HG03175 (cell line): ENCODE measurements around the gene HYOU1.
"Not testable (repeated sequence)": the region's sequence is repeated elsewhere in the genome, so short reads cannot be mapped to it uniquely, and the experiment has no call there.

ENCODE experiments used
- ATAC-seq: cut with Tn5 transposase; IDR thresholded peaks from one replicate; pipeline ENCODE4 v1.9.1; 2021; ENCODE audit warnings: mild to moderate bottlenecking, moderate library complexity; ENCODE audit not compliant: unreplicated experiment

Gene HYOU1, protein sequence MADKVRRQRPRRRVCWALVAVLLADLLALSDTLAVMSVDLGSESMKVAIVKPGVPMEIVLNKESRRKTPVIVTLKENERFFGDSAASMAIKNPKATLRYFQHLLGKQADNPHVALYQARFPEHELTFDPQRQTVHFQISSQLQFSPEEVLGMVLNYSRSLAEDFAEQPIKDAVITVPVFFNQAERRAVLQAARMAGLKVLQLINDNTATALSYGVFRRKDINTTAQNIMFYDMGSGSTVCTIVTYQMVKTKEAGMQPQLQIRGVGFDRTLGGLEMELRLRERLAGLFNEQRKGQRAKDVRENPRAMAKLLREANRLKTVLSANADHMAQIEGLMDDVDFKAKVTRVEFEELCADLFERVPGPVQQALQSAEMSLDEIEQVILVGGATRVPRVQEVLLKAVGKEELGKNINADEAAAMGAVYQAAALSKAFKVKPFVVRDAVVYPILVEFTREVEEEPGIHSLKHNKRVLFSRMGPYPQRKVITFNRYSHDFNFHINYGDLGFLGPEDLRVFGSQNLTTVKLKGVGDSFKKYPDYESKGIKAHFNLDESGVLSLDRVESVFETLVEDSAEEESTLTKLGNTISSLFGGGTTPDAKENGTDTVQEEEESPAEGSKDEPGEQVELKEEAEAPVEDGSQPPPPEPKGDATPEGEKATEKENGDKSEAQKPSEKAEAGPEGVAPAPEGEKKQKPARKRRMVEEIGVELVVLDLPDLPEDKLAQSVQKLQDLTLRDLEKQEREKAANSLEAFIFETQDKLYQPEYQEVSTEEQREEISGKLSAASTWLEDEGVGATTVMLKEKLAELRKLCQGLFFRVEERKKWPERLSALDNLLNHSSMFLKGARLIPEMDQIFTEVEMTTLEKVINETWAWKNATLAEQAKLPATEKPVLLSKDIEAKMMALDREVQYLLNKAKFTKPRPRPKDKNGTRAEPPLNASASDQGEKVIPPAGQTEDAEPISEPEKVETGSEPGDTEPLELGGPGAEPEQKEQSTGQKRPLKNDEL

DNA sequence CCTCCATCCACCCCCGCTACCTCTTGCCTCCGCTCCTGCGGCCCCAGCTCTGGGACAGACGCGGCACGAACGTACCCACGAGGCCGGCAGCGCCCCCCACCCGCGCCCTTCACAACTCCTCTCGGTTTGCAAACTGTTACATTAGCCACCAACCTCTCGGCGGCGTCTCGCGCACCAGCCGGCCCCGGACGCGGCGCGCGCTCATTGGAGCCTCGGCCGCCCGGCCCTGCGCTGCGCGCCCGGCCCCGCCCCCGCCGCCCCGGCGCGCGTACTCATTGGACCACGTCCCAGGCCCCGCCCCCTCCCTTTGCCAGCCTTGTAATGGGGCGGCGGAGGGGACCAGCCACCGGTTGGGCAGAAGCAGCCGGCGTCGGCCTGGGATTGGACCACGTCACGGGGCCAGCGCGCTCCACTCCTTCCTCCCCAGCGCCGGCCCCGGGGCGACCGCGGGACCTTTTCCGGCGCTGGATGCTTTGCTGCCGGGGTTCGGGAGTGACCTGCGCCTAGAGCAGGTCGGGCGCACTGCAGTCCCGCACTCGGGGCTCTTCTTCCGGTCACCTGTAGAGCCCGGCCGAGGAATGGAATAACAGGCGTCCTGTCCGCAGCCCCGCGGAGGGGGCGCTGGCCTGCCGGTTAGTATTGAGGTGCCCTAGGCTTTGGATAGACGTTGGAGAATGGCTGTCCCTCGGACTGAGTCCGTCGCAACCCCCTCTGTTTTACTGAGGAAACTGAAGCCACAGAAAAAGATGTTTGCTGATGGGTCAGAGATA is at the start of gene HYOU1:
HYOU1 (minus strand) TSS at position 206 of the 770 bp plus-strand sequence. CDS start 1,045 bp downstream, outside the sequence.
- peak; percentile 89 for ATAC-seq

DNA sequence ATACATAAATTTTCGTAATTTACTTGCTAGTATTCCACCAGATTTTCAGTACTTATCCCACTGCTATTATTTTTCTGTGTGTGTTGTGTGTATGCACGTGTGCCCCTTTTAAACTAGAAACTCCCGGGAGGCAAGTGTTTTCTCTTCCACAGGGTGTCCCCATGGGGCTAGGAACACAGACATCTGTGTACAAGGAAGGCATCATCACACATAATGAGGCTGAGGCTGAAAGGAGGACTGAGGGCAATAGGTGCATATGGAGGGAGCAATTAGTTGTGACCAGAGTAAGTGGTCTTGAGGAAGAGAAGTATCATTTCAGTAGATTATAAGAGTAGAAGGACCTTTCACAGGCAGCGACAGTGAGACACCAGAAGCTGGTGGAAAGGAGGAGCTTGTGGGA is 46.8 kb upstream of the HYOU1 start:
- ATAC-seq: no peak

DNA sequence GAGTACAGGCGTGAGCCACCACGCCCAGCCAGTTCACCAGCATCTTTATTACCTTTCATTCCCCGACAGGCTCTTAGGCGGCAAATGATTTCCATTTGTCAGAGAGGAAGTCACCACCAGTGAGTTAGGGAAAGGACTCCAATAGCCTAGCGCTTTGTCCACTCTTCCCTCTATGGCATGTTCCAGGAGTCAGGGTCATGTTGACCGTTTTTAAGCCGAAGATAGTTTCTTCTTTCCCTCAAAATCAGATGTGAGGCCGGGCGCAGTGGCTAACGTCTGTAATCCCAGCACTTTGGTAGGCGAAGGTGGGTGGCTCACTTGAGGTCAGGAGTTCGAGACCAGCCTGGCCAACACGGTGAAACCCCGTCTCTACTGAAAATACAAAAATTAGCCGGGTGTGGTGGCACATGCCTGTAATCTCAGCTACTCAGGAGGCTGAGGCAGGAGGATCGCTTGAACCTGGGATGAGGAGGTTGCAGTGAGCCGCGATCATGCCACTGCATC is 46.2 kb upstream of the HYOU1 start:
- not testable (repeated sequence) for ATAC-seq

DNA sequence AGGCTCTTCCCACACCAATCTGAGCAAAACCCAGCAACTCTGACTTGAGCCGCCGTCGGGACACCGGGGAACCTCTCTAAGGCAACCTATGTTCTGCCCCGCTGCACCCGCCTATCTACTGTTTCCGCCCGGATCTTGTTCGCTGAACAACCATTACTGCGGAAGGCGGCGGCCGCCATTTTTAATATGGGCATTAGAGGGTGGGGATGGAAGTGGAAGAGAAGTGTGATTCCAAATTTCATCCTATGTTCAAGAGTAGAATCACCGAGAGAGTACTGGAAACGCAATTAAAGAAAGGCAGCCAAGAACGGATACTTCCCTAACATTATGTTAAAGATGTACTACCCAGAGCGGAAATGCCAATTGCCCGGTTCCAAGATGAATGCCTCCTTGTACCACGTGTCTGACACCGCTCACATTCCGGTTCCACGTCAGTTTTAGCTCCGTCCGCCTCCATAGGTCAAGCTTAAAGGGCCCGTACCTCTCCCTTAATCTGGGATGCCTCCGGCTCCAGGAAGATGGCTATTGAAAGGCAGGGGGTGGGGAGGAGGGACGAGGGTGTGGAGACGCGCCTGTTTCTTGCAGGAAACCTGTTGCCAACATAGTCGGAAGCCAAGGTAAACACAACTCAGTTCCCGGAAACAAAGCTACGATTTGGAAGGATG is 44.9 kb upstream of the HYOU1 start, which contains the start of gene DPAGT1:
DPAGT1 (minus strand) TSS at position 95 of the 665 bp plus-strand sequence. CDS start 198 bp downstream, outside the sequence.
- ATAC-seq: peak; percentile 79

DNA sequence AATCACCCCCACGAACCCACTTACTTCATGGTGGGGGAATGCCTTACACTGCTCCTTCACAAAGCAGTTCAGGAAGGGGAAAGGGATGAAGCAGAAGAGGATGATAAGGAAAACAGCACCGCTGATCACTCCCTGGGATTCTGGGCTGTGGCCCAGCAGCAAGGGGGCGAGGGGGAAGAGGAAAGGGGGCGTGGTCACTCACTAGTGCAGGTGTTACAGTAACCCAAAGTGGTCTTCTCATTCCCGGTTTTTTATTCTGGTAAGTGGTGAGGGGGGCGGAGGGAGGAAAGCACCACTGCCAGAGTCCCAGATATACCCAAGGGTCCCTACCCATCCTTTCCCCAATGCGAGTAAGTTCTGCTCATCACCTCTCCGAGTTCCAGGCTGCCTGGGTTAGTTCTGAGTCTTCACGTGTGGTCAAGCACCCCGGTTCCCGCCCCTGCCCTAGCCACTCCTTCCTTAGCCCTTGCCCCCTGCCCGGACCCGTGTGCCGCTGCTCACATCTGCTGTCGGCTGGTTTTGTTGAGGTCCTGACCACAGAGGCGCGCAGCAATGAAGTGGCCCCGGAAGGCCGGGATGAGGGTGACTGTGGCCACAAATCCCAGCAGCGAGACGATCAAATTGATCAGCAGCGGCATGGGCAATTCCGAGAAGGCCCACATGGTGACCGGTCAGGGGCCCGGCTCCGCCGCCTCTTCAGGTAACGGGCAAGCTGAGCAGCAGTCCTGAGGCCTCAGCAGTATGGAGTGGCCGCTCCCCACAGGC is 44.2 kb upstream of the HYOU1 start:
- peak; percentile 25 for ATAC-seq

DNA sequence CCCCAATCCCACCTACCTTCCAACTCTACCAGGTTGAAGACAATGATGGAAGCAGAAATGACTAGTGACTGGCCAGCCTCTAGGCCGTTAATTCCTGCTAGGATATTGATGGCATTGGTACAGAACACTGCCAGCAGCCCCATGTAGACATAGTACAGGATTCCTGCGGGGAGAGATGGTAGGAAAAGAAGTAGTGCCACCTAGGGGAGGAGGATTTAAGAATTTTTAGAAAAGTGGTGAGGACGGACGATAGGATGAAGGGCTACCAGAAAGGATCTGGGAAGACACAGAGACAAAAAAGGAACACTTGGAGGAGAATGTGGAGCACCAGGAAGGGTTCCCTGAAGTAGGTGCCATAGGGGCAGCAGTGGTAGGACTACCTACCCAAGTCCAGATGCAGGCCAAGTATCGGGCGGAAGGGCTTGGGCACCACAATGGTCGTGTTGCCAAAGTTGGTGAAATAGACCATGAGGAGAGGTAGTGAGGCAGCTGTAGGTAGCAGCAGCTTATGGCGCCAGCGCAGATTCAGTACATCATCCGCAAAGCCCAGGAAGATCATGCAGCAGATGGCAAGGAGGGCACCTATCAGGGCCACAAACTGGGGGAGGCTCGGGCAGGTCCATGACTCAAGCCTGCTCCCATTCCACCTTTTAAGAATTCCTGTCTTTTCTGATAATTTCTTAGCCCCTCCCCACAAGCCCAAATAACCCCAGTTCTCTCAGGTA is 43.4 kb upstream of the HYOU1 start:
- ATAC-seq: no peak

DNA sequence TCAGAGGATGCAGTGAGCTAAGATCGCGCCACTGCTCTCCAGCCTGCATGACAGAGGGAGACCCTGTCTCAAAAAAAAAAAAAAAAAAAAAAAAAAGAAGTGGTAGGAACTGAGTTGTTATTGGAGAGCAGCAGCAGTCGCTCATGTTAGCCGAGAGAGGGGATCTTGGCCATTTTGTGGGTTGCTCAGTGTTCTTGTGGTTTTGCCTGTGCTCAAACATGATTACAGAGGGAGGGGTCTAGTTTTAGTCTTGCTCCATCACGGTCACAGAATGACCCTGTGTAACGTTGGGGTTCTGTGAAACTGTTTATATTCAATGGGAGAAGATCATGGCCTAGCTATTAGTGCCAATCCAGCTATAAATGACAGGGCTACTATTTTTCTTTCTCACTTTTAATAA is 42.7 kb upstream of the HYOU1 start:
- no peak for ATAC-seq

DNA sequence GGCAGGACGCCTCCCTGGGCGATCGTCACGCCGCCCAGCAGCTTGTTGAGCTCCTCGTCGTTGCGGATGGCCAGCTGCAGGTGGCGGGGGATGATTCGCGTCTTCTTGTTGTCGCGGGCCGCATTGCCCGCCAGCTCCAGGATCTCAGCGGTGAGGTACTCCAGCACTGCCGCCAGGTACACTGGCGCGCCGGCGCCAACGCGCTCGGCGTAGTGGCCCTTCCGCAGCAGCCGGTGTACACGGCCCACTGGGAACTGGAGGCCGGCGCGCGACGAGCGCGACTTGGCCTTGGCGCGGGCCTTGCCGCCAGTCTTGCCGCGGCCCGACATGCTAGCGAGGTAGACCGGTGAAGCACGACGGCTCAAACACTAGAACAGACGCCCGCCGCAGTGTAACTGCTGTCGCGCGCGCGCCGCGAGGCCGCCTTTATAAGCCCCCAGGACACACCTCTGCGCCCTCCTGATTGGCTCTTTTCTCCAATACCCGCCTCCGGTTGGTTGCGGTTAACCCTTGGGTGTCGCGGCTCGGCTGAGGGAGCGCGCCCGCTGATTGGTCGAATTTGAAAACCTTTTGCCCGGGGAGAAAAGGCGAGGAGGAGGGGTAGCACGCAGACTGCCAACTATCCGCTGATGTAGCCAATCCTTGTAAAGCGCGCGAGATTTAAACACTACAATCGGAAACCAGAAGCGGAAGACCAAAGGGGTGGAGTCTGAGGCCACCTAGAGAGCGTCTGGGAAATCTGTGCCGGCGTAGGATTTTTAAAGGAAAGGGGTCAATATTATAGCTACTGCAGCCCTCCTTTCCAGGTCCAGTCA is 38.3 kb upstream of the HYOU1 start:
- ATAC-seq: peak; percentile 89

DNA sequence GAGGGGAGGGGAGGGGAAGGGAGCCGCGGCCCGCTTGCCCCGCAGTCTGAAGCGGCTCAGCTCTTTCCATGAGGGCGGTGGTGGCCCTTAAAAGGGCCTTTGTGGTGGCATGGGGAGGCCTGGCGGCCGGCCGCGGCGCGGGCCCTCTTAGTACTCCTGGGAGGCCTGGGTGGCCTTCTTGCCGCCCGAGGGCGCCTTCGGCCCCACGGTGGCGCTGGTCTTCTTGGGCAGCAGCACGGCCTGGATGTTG is 37.7 kb upstream of the HYOU1 start:
- peak; percentile 33 for ATAC-seq

DNA sequence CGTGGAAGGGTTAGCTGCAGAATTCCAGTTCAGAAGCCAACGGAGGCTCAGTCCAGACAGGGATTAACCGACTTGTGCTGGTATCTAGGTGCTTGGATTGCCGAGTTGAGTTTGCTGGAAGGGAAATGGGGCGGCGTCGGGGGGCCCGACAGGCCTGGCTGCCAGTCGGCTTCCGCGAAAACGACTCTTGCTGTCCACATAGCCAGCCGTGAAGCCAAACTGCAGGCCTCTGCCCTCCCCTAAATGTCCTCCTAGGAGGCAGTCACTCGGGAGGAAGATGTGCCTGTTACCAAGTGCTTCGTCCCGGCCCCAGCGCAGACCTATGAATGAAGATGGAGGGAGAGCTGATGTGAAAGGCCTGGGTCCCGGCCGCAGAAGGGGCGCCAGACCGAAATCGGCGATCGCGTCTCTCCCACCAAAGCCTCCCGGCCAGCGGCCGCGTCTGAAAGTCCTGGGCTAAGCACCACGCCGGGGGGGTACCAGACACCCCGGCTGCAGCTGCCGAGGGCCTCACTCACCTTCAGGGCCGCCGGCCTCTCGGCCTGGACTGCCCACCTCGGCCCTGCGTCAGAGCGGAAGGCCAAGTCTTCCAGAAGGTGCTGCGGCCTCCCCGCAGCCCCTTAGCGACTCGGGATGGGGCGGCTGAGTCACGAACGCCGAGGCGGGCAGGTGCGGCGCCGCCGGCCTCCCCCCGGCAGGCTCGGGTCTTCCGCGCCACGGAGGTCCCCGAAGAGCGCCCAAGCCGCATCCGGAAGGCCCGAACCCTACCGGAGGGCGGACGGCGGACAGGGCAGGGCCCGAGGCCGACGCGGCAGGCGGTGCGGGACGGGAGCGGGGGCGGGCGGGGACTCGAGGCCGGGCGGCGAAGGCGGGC is 37.2 kb upstream of the HYOU1 start:
- ATAC-seq: peak; percentile 1

DNA sequence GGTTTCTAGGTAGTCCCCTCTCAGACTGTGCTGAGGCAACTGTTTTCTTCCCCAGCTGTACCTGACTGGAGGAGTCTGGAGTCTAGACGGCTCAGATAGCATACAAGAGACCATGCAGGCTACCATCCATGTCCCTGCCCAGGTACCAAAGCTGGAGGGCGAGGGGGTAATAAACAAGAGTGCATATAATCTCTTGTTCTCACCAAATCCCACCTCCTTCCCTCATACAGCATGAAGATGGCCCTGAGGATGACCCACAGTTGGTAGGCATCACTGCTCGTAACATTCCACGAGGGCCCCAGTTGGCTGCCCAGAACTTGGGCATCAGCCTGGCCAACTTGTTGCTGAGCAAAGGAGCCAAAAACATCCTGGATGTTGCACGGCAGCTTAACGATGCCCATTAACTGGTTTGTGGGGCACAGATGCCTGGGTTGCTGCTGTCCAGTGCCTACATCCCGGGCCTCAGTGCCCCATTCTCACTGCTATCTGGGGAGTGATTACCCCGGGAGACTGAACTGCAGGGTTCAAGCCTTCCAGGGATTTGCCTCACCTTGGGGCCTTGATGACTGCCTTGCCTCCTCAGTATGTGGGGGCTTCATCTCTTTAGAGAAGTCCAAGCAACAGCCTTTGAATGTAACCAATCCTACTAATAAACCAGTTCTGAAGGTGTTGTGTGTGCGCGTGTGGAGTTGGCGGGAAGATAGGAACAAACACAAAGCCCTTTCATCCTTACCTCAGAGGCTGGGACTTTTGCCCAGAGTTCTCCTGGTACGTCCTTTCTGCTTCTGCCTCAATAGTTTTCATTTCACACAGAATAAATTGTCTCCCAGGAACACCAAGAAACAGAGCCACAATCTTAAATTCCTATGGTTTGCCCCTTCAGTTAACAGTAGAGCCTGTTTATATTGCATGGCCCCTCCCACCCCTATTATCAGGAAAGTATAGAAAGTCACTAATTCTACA is 36.2 kb upstream of the HYOU1 start:
- ATAC-seq: no peak

DNA sequence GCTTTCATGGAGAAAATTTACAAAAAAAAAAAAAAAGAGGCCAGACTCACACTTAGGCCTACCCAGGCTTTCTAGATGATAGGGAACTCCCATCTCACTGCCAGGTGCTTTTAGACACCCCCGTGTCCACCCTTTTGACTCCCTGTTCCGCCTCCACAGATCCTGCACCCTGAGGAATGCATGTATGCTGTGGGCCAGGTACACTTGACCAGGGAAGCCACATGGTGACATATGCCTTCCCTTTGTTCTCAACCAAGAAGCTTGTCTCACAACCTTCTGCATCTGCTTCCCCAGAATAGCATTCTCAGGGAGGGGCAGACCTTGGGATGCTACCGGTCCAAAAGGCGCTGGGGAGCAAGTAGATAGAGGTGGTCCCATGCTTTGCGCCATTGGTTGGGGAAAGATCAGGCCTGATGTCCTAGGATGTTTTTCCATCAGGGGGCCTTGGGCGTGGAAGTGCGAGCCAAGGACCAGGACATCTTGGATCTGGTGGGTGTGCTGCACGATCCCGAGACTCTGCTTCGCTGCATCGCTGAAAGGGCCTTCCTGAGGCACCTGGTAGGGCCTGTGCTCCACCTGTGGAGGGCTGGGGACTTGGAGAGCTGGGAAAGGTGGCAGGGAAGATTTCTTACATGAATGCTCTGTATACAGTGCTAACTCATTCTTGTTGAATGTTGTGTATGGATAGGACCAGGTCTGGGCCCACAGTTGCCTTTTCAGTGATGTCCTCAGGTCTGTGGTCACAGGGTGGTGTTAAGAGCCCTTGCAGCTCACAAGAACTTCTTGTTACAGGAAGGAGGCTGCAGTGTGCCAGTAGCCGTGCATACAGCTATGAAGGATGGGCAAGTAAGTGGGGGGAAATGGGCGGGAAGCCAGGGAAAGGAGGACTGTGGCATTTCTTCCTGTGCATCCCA is 35.2 kb upstream of the HYOU1 start:
- ATAC-seq: no peak

DNA sequence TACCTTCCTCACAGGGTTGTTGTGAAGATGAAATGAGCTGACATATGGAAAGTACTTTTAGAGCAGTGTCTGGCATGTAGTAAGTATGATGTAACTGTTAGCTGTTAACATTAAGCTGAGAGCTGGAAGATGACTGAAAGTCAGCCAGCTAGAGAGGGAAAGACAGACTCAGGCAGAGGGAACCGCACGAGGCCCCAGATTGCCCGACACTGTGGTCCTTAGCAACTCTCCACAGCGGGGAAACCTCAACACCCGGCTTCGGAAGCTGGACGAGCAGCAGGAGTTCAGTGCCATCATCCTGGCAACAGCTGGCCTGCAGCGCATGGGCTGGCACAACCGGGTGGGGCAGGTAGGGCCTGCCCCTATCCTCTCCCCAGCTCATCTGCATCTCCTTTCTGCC is 34.2 kb upstream of the HYOU1 start:
- ATAC-seq: no peak

DNA sequence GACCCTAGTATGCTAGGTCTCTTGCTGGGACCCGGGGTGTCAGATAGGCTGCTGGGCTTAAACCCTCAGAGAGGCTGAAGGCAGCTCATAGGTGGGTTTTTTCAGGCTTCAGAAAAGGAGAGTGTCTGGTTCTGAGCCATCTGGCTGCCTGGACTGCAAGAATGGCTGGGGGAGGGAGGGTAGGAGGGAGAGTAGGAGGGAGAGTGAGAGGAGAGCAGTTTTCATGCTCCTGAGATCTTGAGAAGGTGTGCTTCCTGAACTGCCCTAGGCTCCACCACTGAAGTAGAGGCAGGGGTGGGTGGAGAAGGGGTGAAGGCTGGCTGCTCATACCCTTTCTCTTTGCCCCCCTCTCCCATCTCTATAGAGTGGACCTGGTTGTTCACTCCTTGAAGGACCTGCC is 32.3 kb upstream of the HYOU1 start:
- no peak for ATAC-seq

DNA sequence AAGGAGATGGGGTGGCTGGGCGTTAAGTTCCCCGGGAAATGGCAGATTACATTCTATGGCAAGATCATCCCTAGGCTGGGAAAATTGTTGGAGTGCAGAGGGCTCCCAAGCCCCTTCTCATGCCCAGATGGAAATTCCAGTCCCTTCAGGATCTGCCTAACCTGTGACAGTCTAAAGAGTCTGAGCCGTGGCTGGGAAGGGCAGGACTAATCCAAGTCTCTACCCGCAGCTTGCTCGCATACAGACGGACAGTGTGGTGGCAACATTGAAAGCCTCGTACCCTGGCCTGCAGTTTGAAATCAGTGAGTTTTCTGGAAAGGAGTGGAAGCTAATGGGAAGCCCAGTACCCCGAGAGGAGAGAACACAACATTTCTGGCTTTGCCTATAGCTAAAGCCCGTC is 31.4 kb upstream of the HYOU1 start:
- ATAC-seq: no peak
